GM12874 (cell line): ENCODE measurements around the gene ST6GALNAC4.
A peak's percentile ranks its signal among the peaks of the same experiment; 100 is the strongest.

Source experiments
- CTCF ChIP-seq: IDR thresholded peaks from 2 replicates; pipeline ENCODE4 v1.5.1; 2011; ENCODE audit warnings: low read depth, mild to moderate bottlenecking, control low read depth, low read length, moderate library complexity; ENCODE audit not compliant: insufficient read depth

ST6GALNAC4 gene

GRCh38 chr9:127926906-127927200 is 10.0 kb upstream of the ST6GALNAC4 start:
- no peak for TF ChIP-seq CTCF

GRCh38 chr9:127925959-127926905 is 9.4 kb upstream of the ST6GALNAC4 start:
- TF ChIP-seq CTCF: no peak

GRCh38 chr9:127924736-127925444 is 8.0 kb upstream of the ST6GALNAC4 start:
- TF ChIP-seq CTCF: no peak

- no peak for TF ChIP-seq CTCF
Measured at GRCh38 chr9:127923771-127924170, 6.9 kb upstream of the ST6GALNAC4 start.

- no peak for TF ChIP-seq CTCF
Measured at GRCh38 chr9:127923046-127923445, 6.2 kb upstream of the ST6GALNAC4 start.

GRCh38 chr9:127921557-127922120 is 4.8 kb upstream of the ST6GALNAC4 start:
- TF ChIP-seq CTCF: peak; percentile 95

- TF ChIP-seq CTCF: no peak
Measured at GRCh38 chr9:127920794-127921193, 4.0 kb upstream of the ST6GALNAC4 start.
